Mononuclear cell (primary cell): ENCODE measurements around the gene ARPP19. TPM values are rescaled to one million over a fixed set of nuclear protein-coding genes. Genes with fewer than 3 reads are reported as not detected.
"Not testable (repeated sequence)": the region's sequence is repeated elsewhere in the genome, so short reads cannot be mapped to it uniquely, and the experiment has no call there.

ENCODE experiments used
- H3K27me3 ChIP-seq: 2 replicates; pipeline ENCODE4 v1.6.0; 2011; ENCODE audit warnings: low read length, control low read depth; ENCODE audit not compliant: insufficient read depth
- H3K4me1 ChIP-seq: 2 replicates; pipeline ENCODE4 v1.5.1; 2011; ENCODE audit warnings: mild to moderate bottlenecking, low read length, control low read depth; ENCODE audit not compliant: insufficient read depth
- H3K4me3 ChIP-seq: 2 replicates; pipeline ENCODE4 v1.5.1; 2011; ENCODE audit warnings: mild to moderate bottlenecking, low read length, moderate library complexity
- H3K9me3 ChIP-seq: 2 replicates; pipeline ENCODE4 v1.5.1; 2011; ENCODE audit warnings: low read depth, mild to moderate bottlenecking, control low read depth, low read length
- total RNA-seq: library from RNA; depleted of rRNA; stranded (reverse); fragments of >200 nt; gene quantifications from one replicate; pipeline ENCODE4 v1.2.3, GENCODE V29; 2012

The ARPP19 gene
- total RNA-seq, 1 donor = 160 TPM

DNA sequence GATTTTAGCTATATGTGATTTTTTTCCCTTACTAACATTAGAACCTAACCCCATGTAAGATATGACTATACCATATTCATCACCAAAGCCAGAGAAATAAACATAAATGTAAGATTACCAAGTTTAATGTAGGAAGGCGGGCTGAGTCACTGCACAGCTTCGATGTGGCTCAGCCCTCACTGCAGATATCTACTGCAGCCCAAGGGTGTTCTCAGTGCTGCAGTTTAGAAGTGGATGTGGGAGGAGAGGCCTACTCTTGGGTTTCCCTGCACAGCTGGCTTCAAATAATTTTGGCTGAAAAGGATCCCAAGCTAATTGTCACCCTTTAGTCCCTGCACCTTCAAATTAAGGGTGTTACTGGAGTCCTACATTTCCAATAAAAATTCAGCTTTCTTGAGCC, 9.3 kb downstream of the ARPP19 start:
- no peak overlapping the region for H3K4me3 ChIP-seq
- H3K4me1 ChIP-seq = peaks cover 25% of the 10 kb centered on the region
- H3K9me3 ChIP-seq = no peaks in the 10 kb centered on the region
- no peaks in the 10 kb centered on the region for H3K27me3 ChIP-seq

DNA sequence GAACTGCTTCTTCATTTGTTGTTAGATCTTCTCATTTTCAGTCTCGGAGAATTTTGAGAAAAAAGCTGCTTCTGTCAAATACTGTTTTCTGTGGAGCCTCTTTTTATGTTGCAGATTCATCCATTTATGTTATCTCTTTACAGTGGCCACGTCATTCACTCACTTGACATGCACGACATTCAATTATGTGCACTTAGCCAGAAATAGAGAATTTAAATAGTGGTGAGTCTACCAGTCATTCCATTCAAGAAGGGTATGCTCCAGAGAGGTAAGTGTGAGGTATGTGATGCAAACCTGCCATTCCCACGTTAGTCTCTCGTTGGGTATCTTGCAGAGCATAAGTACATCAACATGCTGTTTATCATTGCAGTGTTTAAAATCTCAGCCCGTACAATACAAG, 9.8 kb downstream of the ARPP19 start:
- H3K27me3 ChIP-seq = no peaks in the 10 kb centered on the region
- H3K4me3 ChIP-seq = no peak overlapping the region
- peaks cover 25% of the 10 kb centered on the region for H3K4me1 ChIP-seq
- H3K9me3 ChIP-seq = no peaks in the 10 kb centered on the region

DNA sequence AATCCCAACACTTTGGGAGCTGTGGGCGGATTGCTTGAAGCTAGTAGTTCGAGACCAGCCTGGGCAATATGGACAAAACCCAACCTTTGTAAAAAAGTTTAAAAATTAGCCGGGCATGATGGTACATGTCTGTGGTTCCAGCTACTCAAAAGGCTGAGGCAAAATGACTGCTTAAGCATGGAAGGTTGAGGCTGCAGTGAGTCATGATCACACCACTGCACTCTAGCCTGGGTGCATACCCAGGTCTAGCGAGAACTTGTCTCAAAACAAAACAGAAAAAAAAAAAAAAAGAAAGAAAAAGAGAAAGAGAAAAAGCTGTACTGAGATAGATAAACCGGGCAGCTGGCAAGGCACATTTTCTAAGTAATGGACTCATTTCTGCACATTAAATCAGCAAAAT, 10.6 kb downstream of the ARPP19 start:
- Histone ChIP-seq H3K4me3 (no peak overlapping the region), H3K9me3 (no peaks in the 10 kb centered on the region), H3K4me1 (peaks cover 30% of the 10 kb centered on the region), H3K27me3 (no peaks in the 10 kb centered on the region)

DNA sequence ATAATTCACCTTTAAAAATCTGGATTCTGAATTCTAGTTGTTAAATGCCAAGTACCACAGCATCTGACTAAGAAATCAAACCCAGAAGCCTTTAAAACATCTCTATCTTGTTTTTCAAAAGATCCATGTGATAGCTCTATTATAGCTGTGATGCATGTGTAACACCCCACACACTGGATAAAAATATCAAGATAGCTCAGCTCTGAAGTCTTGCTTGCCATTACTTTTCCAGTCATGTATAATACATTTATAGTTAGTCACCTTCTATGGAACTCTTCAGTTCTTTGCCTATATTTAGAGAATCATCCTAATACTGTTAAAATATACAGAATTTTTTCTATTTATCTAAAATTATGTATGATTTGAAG, 11.6 kb downstream of the ARPP19 start:
- Histone ChIP-seq H3K4me3 (no peak overlapping the region), H3K9me3 (no peaks in the 10 kb centered on the region), H3K4me1 (peaks cover 37% of the 10 kb centered on the region), H3K27me3 (no peaks in the 10 kb centered on the region)

DNA sequence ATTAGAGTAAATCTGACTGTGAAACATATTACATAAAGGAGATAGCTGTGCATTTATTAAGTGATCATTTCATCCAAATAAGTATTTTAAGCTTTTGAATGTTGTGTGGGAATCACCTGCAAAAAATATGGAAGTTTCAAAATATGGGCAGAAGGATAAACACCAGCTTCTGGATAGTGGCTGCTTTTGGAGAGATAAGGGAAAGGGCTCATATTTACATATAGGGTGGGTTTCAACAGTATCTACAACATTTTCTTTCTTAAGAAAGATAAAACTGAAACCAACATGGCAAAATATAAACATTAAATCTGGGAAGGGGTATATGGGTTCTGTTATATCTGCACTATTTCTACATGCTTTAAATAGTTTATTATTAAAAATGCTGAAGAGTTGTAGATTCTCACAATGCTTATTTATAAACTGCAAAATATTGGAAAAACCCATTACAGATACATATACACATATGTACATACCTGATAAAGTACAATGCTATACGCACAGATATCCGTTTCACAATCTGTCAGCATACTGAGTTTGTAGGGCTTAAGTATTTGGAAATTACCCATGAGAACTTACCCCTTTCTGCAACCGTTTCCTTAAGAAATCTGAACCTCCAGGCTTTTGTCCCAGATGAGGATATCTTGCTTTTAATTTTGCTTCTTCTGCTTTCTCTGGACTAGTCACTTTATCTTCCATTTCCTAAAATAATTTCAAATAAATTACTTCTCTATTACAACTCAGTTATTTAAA, 12.1 kb downstream of the ARPP19 start:
- Histone ChIP-seq H3K4me3 (no peak overlapping the region), H3K4me1 (peaks cover 40% of the 10 kb centered on the region), H3K27me3 (no peaks in the 10 kb centered on the region), H3K9me3 (no peaks in the 10 kb centered on the region)

DNA sequence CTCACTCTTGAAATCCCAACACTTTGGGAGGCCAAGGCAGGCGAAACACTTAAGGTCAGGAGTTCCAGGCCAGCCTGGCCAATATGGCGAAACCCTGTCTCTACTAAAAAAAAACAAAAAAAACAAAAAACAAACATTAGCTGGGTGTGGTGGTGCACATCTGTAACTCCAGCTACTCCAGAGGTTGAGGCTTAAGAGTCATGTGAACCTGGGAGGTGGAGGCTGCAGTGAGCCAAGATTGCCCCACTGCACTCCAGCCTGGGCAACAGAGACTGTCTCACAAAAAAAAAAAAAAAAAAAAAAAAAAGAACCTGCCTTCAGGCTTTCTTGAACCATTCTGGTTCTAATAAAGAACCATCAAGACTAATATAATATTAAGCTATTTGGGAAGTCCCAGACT, 16.5 kb downstream of the ARPP19 start:
- H3K27me3 ChIP-seq = no peaks in the 10 kb centered on the region
- peaks cover 34% of the 10 kb centered on the region for H3K4me1 ChIP-seq
- no peak overlapping the region for H3K4me3 ChIP-seq
- no peaks in the 10 kb centered on the region for H3K9me3 ChIP-seq

DNA sequence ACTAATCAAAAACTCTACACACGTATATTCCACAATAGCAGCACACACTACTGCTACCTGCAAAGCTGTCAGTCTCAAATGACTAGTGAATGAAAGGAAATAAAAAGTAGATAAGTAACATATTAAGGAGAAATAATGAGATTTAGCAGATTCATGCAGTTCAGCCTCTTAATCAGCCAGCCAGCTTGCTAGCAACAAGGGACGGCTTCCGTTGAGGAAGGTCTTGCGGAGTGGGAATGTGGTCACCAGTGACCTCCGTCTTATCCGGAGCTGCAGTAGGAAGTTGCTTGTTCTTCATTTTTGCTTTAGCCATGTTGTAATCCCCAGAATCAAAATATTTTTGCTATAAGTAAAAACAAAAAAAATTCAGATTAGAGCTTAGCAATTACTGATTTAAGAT, 17.1 kb downstream of the ARPP19 start:
- Histone ChIP-seq H3K9me3 (no peaks in the 10 kb centered on the region), H3K27me3 (no peaks in the 10 kb centered on the region), H3K4me1 (peaks cover 29% of the 10 kb centered on the region), H3K4me3 (no peak overlapping the region)

DNA sequence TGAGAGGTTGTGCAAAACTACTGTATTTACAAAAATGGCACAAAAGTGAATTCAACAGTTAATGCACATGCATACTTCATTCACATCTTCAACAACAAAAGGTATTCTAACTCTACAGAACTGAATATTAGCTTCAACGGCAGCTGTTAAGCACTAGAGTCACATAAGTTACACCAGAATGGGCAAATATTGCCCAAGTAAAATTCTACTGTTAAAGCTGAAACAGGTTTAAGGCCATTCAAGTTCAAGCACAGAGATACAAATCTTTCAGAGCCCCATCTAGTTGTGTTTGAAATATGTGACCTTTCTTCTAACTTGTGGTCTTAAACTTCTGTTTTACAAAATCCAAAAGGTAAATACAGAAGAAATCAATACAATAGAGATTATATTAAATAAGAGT, 17.6 kb downstream of the ARPP19 start:
- H3K4me1 ChIP-seq = peaks cover 29% of the 10 kb centered on the region
- H3K4me3 ChIP-seq, H3K27me3 ChIP-seq, H3K9me3 ChIP-seq: not testable (repeated sequence)

DNA sequence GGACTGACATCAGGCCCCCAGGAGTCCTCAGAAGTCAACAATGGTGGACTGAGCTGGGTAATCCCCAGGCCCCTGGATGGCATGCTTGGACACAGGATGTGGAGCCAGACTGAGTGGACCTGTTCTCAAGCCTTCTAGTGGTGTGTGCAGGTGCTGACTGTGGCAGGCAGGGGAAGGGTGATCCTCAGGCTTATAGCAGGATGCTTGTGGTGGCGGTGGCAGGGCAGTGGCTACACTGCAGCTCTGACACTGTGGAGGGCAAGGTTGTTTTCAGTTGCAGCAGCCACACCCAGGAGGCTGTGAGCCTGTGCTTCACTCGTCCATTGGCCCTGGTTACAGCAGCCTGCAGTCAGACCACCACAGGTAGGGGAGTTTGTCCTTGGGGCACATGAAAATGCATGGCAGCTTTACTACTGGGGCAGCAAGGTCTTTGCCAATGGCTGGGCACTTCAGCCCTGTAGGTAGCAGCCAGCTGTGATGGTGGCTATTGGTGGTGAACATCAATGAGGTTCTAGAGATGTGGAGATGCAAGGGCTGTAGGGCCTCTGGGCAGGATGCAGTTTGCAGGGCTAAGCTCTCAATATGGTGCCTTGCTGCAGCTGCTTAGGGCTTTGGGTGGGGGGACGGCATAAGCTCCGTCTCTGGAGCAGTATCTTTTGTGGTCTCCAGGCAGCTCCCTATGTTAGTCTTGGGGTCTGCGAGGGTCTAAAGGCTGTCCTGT, 22.6 kb downstream of the ARPP19 start:
- H3K4me1 ChIP-seq = peaks cover 10% of the 10 kb centered on the region
- H3K9me3 ChIP-seq = no peaks in the 10 kb centered on the region
- no peaks in the 10 kb centered on the region for H3K27me3 ChIP-seq

DNA sequence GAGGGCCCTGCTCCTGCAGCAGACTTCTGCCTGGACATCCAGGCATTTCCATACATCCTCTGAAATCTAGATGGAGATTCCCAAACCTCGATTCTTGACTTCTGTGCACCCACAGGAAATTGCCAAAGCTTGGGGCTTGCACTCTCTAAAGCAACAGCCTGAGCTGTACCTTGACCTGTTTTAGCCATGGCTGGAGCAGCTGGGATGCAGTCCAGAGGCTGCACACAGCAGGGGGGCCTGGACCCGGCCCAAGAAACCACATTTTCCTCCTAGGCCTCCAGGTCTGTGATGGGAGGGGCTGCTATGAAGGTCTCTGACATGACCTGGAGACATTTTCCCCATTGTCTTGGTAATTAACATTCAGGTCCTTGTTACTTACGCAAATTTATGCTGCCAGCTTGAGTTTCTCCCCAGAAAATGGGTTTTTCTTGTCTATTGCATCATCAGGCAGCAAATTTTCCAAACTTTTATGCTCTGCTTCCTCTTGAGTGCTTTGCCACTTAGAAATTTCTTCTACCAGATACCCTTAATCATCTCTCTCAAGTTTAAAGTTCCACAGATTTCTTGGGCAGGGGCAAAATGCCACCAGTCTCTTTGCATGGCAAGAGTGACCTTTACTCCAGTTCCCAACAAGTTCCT, 28.3 kb downstream of the ARPP19 start:
- no peaks in the 10 kb centered on the region for H3K27me3 ChIP-seq
- no peaks in the 10 kb centered on the region for H3K9me3 ChIP-seq
- H3K4me1 ChIP-seq = peaks cover 8% of the 10 kb centered on the region
- H3K4me3 ChIP-seq = no peak overlapping the region

More for the DNA sequence above, 22.6 kb downstream of the ARPP19 start:
- H3K4me3 ChIP-seq = no peak overlapping the region

DNA sequence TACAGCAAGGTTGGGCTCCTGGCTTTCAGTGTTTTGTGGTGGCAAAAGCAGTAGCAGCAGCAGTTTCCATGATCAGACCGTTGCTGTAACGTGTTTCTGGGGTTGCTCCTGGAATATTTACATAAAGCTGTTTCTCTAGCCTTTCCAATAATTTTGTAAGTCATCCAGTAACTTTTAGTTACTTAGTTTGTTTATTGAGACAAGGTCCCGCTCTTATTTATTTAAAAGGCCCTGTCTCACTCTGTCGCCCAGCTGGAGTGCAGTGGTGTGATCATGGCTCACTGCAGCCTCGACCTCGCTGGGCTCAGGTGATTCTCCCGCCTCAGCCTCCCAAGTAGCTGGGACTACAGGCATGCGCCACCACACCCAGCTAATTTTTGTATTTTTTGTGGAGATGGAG, 31.4 kb downstream of the ARPP19 start:
- Histone ChIP-seq H3K4me1 (peaks cover 8% of the 10 kb centered on the region), H3K9me3 (no peaks in the 10 kb centered on the region), H3K4me3 (no peak overlapping the region), H3K27me3 (no peaks in the 10 kb centered on the region)

DNA sequence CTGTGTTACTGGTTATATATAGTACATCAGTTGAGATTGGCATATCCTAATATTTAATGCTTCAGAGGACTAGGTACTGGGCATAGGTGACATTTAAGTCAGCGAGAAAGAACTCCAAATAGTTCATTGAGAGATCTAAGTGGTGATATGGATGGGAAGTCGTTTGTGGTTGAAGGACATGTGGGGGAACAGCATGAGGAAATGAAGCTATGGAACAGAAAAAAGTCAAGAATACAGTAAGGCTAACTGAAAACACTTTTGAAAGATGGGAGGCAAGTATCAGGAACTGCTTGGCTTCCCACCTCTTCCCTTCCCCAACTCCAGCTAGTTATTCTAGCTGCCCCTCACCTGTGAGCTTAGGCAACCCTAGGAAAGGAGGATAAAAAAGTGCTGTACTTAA, 36.4 kb downstream of the ARPP19 start:
- peaks cover 17% of the 10 kb centered on the region for H3K4me1 ChIP-seq
- H3K4me3 ChIP-seq = no peak overlapping the region
- no peaks in the 10 kb centered on the region for H3K27me3 ChIP-seq
- no peaks in the 10 kb centered on the region for H3K9me3 ChIP-seq

DNA sequence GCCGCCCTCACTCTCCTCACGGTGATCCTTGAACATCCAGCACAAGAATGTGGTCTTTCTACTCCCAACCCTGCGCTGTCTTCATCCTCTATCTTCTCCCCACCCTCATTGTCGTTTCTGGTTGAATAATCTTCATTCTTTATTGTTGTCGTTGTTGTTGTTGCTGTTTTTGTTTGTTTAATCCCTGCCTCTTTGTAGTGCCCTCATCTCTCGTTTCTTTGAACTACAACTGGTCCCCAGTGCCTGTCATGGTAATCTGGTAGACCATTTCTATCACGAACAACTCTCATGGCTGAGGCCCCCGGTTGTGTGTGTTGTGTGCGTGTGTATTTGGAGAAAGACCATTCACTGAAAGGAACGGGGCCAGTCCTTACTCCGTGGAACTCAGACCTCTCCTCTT, 38.9 kb downstream of the ARPP19 start:
- H3K4me1 ChIP-seq = peaks cover 24% of the 10 kb centered on the region
- H3K4me3 ChIP-seq = no peak overlapping the region
- H3K9me3 ChIP-seq = no peaks in the 10 kb centered on the region
- H3K27me3 ChIP-seq = no peaks in the 10 kb centered on the region

DNA sequence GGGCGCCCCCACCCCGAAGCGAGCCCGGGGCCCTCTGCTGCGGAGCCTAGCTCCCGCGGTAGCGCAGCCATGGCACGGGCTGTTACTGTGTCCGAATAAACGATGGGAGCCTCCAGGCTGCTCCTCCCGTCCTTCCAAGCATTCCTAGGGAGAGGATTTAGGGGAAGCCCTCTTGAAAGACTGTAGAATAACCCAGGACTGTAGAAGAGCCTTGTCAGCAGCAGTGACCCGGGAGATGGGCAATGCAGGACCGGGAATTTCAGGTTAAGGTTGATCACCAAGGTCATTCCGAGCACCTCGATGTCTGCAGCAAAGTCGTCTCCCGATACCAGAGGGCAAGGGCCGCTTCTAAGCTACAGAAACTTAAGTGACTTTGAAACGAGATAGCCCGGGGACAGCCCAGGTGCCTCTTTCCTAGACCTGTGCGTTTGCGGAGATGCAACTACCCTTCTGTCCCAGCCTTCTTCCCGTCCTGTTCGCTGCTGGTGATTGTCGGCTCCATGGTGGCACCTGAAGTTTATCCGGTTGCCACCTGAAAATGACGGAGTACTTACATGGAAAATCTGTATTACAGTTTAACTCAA, 39.4 kb downstream of the ARPP19 start:
- Histone ChIP-seq H3K4me3 (peak overlapping the region; percentile 67), H3K9me3 (no peaks in the 10 kb centered on the region), H3K4me1 (peaks cover 25% of the 10 kb centered on the region)

DNA sequence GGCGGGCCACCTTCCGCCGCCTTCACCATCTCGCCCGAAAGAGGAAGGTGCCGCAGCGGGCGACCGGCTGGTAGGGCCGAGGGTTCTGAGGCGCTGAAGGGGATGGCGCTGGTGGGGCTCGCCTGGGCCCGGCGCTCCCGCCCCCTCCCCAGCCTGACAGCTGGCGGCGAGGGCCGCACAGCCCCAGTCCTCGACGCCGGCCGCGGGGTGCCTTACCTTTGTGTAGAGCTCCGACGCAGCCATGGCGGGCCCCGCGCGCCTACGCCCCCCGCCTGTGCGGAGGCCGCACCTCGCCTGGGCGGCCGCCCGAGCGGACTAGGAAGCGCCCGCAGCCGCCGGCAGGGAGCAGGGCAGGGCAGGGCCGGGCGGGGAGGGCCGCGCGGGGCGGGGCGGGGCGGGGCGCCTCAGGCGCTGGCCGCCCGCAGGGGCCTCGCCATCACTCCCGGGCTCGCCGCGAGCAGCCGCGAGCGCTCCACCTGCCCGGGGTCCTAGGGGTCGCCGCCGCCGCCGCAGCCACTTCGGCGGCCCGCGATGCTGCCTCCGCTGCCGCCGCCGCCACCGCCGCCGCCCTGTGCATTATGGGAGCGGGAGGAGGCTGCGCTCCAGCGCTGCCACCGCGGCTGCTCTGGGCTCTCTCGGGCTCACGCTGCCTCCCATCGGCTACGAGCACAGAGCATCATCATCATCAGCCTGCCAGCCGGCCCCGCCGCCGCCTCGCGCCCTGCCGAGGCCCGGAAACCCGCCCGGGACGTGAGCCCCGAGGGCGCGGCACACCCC, 40.1 kb downstream of the ARPP19 start, which contains the start of gene MYO5A:
MYO5A (minus strand) TSS at position 317 of the 777 bp plus-strand sequence; CDS start at position 243, 74 bp downstream.
- H3K4me1 ChIP-seq = peaks cover 32% of the 10 kb centered on the region
- no peaks in the 10 kb centered on the region for H3K27me3 ChIP-seq
- no peaks in the 10 kb centered on the region for H3K9me3 ChIP-seq
- peak within 1 kb of the TSS; percentile 67 for H3K4me3 ChIP-seq

More for the DNA sequence above, 39.4 kb downstream of the ARPP19 start:
- no peaks in the 10 kb centered on the region for H3K27me3 ChIP-seq
